ENCODE data around the gene RCAN1. TPM values are rescaled to one million over a fixed set of nuclear protein-coding genes. Genes with fewer than 3 reads are reported as not detected.

Gene RCAN1
- total RNA-seq, 1 donor from 2014 or later: 22.9 TPM

- no peak for TF ChIP-seq CTCF (IDR thresholded peaks at IDR 0.05)
- no peak for DNase-seq
- peaks cover 57% of the 10 kb centered on the region for H3K4me1 ChIP-seq
- H3K27me3 ChIP-seq (ENCODE audit: low read depth): no peaks in the 10 kb centered on the region
- no peak overlapping the region for H3K4me3 ChIP-seq
- no peaks in the 10 kb centered on the region for H3K9me3 ChIP-seq
- no peaks in the 10 kb centered on the region for H3K36me3 ChIP-seq
- H3K27ac ChIP-seq: peak overlapping the region; percentile 67
- intact Hi-C loops (cut with DNase I): no loop called here
- peak; percentile 27 to 43 for ATAC-seq
Observed at GRCh38 chr21:34593423-34593822, 21.5 kb downstream of the RCAN1 start.

GRCh38 chr21:34592120-34592955, 22.6 kb downstream of the RCAN1 start:
- H3K4me1 ChIP-seq: peaks cover 57% of the 10 kb centered on the region
- no peak overlapping the region for H3K4me3 ChIP-seq
- no peaks in the 10 kb centered on the region for H3K27me3 ChIP-seq (ENCODE audit: low read depth)
- TF ChIP-seq CTCF (IDR thresholded peaks at IDR 0.05): no peak
- peak overlapping the region; percentile 67 for H3K27ac ChIP-seq
- ATAC-seq: peak; percentile 44 to 50
- no peaks in the 10 kb centered on the region for H3K36me3 ChIP-seq
- intact Hi-C loops (cut with DNase I): no loop called here
- no peaks in the 10 kb centered on the region for H3K9me3 ChIP-seq
- no peak for DNase-seq

- no peak for TF ChIP-seq CTCF (IDR thresholded peaks at IDR 0.05)
- Histone ChIP-seq H3K27me3 (ENCODE audit: low read depth) (no peaks in the 10 kb centered on the region), H3K4me3 (no peak overlapping the region), H3K9me3 (no peaks in the 10 kb centered on the region), H3K4me1 (peaks cover 49% of the 10 kb centered on the region), H3K36me3 (no peaks in the 10 kb centered on the region), H3K27ac (no peak overlapping the region)
- ATAC-seq: no peak
- intact Hi-C loops (cut with DNase I): no loop called here
- no peak for DNase-seq
Observed at GRCh38 chr21:34590520-34590919, 24.4 kb downstream of the RCAN1 start.

- peaks cover 41% of the 10 kb centered on the region for H3K4me1 ChIP-seq
- H3K27ac ChIP-seq: no peak overlapping the region
- intact Hi-C loops (cut with DNase I): no loop called here
- DNase-seq (no peak), ATAC-seq (no peak)
- no peaks in the 10 kb centered on the region for H3K27me3 ChIP-seq (ENCODE audit: low read depth)
- H3K36me3 ChIP-seq: no peaks in the 10 kb centered on the region
- H3K9me3 ChIP-seq: no peaks in the 10 kb centered on the region
- no peak for TF ChIP-seq CTCF (IDR thresholded peaks at IDR 0.05)
- H3K4me3 ChIP-seq: no peak overlapping the region
Observed at GRCh38 chr21:34589511-34590282, 25.2 kb downstream of the RCAN1 start.

- intact Hi-C loops (cut with DNase I): no loop called here
- peak; percentile 40 to 49 for ATAC-seq
- Histone ChIP-seq H3K9me3 (no peaks in the 10 kb centered on the region), H3K4me1 (peaks cover 5% of the 10 kb centered on the region), H3K4me3 (no peak overlapping the region), H3K27me3 (ENCODE audit: low read depth) (no peaks in the 10 kb centered on the region), H3K36me3 (no peaks in the 10 kb centered on the region), H3K27ac (no peak overlapping the region)
- no peak for DNase-seq
- TF ChIP-seq CTCF (IDR thresholded peaks at IDR 0.05): no peak
Observed at GRCh38 chr21:34583926-34584563, 30.9 kb downstream of the RCAN1 start.
